Measurements from ENCODE around the gene PPP2R2C.

DNA sequence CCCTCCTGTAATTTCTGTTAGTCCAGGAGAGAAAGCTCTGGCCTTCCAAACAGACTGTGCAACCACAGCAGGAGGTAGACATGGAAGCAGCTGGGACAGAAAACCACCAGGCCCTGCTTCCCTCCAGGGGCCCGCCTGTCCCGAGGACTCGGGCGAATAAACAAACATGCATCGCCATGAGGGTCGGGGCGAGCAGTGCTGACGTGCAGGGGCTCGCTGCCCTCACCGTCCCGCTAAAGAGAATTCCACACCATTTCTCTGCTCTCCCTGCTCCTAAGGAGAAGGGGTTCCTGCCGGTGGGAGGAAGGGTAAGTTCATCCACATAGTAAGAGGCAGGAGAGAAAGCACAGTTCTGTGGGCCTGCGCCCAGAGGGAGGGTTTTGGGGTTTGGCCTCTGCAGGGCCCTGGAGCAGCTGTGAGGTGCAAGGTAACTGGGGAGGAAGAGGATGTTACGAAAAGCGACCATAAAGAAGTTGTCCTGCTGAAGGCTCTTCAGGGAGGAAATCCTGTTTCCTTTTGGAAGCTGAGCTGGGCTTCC is 147.9 kb downstream of the PPP2R2C start:
- TF ChIP-seq CTCF (IDR thresholded peaks at IDR 0.05) (no peak), POLR2A (IDR thresholded peaks at IDR 0.05) (no peak)
